Fibroblast of skin of left quadriceps (primary cell): ENCODE measurements around the gene LHPP.
"Not testable (repeated sequence)": the region's sequence is repeated elsewhere in the genome, so short reads cannot be mapped to it uniquely, and the experiment has no call there.

Experiments used
- DNase-seq, 2 experiments: peaks; one replicate each; pipeline ENCODE4 v3.0.0-alpha.2; 2013; ENCODE audit warnings: low read depth in 2 of 2

Gene LHPP

GRCh38 chr10:124573726-124574455 is 112.3 kb downstream of the LHPP start:
- DNase-seq = no peak

DNA sequence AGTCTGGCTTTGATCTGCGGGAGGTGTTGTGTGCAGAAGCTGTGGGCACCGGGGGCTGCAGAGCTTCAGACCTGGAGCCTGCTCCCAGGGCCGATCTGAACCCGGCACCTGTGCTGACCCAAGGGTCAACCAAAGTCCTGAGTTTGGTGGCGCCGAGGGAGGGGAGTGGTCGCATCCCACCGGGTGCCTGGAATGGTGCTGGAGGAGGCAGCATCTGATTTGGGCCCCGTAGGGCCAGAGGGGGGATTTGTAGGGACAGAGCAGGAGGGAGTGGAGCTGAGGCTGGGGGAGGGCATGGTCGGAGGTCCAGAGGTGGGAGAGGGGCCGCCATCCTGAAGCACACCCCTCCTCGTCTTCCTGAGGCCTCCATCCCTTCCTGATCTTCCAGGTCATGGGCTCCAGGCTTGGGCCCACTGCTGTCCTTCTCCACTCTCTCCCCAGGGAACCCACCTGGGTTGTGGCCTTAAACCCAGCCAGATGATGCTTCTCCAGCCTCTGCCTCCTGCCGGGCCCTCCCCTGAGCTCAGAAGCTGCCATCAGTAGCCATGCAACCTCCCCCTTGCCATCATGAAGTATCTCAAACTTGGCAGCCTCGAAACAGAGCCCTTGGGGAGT is 112.9 kb downstream of the LHPP start:
- DNase-seq = no peak

GRCh38 chr10:124575107-124576035 is 113.7 kb downstream of the LHPP start:
- no peak for DNase-seq

GRCh38 chr10:124576526-124577420 is 115.2 kb downstream of the LHPP start:
- DNase-seq = no peak

DNA sequence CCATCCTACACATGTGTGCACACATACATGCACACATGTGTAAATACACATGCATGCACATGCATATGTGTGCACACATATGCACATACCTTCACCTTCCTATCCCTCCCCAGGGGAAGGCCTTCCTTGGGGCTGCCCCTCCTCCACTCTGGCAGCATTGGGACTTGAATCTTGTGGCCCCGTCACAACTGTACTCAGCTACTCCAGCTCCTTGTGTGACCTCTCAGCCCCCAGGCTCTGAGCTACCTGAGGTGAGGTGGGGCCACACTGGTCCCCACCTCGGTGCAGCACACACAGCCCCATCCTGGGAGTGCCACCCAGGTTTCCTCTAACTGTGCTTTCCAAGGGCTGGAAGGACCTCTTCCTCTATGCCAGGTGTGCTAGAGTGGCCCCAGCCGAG is 116.0 kb downstream of the LHPP start:
- no peak for DNase-seq

- no peak for DNase-seq
These were observed 116.8 kb downstream of the LHPP start for GRCh38 chr10:124578231-124579010.

- no peak for DNase-seq
These were observed 117.4 kb downstream of the LHPP start for GRCh38 chr10:124579011-124579399.

- DNase-seq = no peak
These were observed 124.5 kb downstream of the LHPP start for GRCh38 chr10:124586142-124586541.

DNA sequence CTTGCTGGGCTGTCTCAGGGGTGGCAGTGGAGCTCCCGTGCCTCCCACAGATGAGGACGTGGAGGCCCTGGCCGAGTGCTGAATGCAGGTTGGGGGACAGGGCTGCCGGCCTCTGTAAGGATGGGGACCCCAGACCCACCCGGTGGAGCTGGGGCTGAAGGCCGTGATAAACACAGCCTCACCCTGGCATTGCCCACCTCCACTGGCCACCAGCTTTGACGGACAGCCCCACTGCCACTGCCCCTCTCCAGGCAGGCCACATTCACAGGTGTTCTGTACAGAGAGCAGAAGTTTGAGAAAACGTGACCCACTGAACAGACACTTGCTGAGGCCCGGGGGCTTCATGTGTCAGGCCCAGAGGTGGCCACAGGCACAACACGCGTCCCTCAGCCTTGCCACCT is 126.2 kb downstream of the LHPP start:
- no peak for DNase-seq

DNA sequence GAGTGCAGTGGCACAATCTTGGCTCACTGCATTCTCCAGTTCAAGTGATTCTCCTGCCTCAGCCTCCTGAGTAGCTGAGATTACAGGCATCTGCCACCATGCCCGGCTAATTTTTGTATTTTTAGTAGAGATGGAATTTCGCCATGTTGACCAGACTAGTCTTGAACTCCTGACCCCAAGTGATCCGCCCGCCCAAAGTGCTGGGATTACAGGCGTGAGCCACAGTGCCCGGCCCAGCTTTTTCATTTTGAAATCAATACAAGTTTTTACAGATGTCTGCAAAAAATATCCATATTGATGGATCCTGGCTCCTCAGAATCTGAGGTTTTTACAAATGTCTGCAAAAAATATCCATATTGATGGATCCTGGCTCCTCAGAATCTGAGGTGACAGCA is 126.7 kb downstream of the LHPP start:
- DNase-seq = not testable (repeated sequence)

DNA sequence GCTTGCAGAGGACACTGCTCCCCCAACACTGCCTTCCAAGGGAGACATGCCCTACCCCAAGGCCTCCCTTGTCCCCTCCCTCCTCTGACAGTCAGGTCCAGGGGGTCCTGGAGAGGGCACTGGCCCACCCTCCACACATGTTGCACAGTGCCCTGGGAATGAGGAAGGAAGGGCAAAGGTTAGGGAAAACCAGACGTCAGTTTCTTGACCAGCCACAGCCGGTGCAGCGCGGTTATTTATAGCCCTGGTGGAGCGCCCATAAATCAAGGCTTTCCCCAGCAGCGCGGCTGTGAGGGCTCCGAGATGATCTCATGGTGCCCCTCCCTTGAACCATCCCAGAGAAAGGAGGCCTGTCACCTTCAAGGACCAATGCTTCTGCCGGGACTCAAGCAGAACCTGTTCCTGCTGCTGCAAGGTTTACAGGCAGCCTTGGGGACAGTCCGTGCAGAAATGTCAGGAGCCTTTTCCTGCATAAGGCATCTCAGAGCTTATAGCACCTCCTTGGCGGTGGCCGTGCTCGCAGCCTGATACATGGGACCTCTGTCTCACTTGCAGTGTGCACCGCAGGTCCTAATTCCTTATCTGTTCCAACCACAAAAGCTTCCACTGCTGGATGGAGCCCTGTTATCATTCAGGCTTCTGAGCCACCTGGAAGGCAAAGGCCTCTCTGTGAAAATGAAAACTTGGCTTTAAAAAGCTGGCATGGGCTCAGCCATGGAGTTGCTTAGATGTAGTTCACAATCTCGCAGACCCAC is 127.3 kb downstream of the LHPP start:
- DNase-seq = no peak

DNA sequence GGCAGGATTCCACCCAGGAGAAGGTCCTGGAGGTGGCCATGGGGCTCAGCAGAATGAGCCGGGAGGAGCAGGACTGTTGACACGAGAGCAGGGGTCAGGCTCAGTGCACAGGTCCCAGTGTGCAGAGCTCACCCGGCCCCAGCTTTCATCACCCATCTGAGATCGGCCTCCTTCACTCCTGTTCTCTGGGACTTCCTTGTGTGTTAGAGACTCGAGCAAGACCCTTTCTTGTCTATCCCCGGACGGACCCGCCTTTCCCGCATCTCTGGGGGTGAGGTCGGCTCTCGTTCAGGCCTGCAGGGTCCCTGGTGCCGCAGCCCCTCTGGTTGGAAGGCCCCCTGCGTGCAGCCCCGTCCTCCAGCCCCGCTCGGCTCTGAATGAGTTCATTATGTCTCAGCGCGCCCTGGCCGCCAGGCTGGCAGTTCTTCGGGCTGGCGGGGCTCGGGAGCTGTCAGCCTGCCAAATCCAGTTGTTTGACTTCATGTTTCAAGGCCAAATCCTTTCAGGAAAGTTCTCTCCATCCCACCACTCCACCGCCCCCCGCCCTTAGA is 127.9 kb downstream of the LHPP start:
- no peak for DNase-seq

DNA sequence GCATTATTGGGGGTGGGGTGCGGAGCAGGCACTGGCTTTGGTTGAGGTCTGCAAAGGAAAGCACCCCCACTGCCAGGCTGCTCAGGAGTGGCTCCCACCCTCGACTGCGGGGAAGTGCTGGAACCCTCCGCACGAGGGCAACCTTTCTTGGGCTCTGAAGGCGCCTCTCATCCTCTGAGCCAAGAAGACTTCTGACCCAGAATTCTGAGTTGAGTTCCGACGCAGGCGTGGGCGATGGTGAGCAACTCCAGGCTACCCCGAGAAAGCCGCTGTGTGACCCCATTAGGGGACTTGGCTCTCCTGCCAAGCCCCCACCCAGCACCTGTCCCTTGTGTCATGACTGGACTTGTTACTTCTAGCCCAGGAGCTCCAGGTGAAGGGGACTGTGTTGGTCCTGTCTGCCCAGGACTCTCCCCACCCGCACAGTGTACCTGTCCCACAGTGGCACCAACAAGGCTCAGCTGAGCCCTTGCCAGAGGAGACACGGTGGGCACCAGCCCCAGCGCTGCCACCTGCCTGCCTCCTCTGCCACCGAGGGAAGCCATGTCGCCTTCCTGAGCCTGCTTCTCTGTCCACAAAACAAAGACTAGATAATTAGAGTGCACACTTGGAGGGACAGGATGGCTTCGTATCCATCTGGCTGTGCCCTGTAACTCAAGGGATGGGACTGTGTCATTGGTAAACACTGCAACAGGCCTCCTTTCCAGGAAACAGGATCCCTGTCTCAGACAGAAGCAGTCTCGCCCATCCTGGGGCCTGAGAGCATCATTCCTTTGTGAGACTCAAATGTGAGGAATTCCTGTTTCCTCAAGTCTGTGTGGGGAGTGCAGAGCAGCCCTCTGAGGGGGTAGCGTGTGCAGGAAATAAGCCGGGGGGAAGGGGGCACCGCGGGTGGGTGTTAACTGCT is 128.8 kb downstream of the LHPP start:
- DNase-seq = no peak

DNA sequence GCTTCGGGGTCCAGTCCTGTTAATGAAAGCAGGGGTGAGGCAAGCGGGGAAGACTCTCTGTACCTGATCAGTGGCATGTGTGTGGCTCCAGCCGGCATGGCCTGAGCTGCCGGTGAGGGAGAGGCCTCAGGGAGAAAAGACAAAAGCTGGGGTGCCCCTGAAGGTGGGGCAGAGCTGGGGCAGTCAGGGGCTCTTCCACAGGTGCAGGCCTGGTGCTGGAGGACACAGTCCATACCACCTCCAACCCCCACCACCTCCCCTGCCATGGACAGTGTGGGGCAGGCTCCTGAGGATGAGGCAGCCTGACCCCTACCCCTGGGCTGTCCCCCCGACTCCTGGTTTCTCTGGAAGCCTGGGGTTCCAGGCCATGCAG is 129.5 kb downstream of the LHPP start:
- no peak for DNase-seq

GRCh38 chr10:124592101-124592500 is 130.5 kb downstream of the LHPP start:
- no peak for DNase-seq

DNA sequence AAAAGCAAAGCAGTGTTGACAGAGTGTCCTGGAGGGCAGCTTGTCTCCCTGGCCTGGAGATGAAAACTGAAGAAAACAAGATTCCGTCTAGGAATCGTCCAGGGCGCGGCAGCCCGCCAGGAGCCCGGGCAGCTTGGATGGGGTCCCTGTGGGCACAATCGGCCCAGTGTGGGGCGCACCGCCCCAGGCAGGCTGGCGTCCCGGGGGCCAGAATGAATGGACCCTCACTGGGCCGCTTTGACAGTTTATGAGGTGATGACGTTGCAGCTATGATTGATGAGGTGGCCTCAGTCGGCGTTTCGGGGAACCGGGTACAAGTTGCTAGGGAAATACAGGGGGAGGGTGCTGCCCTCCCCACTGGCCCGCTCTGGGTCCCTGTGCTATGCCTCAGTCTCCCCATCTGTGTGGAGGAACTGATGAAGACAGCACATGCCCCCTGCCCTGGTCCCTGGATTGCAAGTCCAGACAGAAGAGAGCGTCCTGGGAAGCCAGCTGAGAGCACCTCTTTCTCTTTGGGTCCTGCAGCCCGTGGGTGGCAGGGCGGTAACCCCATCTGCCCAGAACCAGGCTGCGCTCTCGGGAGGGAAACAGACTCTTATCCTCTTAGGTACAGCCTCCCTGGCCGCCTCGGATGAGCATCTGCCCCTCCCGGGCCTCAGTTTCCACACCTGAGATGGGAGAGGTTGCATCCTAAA is 131.3 kb downstream of the LHPP start:
- DNase-seq = no peak

GRCh38 chr10:124593431-124593985 is 131.9 kb downstream of the LHPP start:
- DNase-seq = no peak

- DNase-seq = no peak
These were observed 132.6 kb downstream of the LHPP start for GRCh38 chr10:124594240-124594639.
